Mammary epithelial cell (primary cell): Measurements from ENCODE around the gene ARL2.

Experiments
- EZH2 ChIP-seq: IDR thresholded peaks from 2 replicates; pipeline ENCODE4 v1.6.1; 2012; ENCODE audit warnings: low read length, inconsistent platforms, borderline replicate concordance
- TF ChIP-seq, protein P1 (sequence below), 2 donors: IDR thresholded peaks in 1 of 2; conservative IDR thresholded peaks in 1 of 2; 2 replicates each; pipeline ENCODE4 v1.5.1; 2011 to 2012; ENCODE audit warnings: inconsistent platforms in 2 of 2, low read length in 2 of 2, mild to moderate bottlenecking in 2 of 2, control low read depth in 1 of 2, low read depth in 1 of 2; ENCODE audit not compliant: insufficient read depth in 1 of 2; ENCODE audit errors: extremely low read depth in 1 of 2

DNA sequence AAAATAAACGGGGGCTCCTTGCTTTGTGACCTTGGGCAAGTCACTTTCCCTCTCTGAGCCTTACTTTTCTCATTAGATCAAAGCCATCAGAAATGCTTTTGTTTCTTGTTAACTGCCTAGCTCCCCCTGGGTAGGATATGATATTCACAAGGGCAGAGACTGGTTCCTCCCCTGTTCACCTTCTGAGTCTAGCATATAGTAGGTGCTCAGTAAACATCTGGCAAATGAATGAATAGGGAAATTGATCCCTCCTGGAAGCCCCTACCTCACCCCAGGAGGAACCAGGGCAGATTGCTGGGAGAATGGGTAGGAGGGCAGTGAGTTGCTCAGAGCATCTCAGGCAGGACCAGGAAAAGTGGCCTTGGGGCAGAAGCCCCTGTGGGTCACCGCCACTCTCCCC, 20.5 kb downstream of the ARL2 start:
- TF ChIP-seq, protein P1, sequence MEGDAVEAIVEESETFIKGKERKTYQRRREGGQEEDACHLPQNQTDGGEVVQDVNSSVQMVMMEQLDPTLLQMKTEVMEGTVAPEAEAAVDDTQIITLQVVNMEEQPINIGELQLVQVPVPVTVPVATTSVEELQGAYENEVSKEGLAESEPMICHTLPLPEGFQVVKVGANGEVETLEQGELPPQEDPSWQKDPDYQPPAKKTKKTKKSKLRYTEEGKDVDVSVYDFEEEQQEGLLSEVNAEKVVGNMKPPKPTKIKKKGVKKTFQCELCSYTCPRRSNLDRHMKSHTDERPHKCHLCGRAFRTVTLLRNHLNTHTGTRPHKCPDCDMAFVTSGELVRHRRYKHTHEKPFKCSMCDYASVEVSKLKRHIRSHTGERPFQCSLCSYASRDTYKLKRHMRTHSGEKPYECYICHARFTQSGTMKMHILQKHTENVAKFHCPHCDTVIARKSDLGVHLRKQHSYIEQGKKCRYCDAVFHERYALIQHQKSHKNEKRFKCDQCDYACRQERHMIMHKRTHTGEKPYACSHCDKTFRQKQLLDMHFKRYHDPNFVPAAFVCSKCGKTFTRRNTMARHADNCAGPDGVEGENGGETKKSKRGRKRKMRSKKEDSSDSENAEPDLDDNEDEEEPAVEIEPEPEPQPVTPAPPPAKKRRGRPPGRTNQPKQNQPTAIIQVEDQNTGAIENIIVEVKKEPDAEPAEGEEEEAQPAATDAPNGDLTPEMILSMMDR (conservative IDR thresholded peaks at IDR 0.05 in 1 of 2, IDR thresholded peaks at IDR 0.05 in 1 of 2; ENCODE audit: extremely low read depth in 1 of 2, insufficient read depth in 1 of 2, low read depth in 1 of 2, low read length in 2 of 2), result no peak
- TF ChIP-seq EZH2, result no peak
